AG09309 (cell line): Measurements from ENCODE around the gene TRAPPC10.
A peak's percentile ranks its signal among the peaks of the same experiment; 100 is the strongest.

ENCODE experiments used
- DNase-seq: peaks from one replicate; pipeline ENCODE4 v3.0.0-alpha.2; 2010; ENCODE audit warnings: low read depth
- H3K4me3 ChIP-seq: 2 replicates; pipeline ENCODE4 v1.5.1; 2011; ENCODE audit warnings: mild to moderate bottlenecking, low read depth, low read length, moderate library complexity; ENCODE audit not compliant: control insufficient read depth
- TF ChIP-seq, protein P1 (sequence below): IDR thresholded peaks from 2 replicates; pipeline ENCODE4 v1.5.1; 2011; ENCODE audit warnings: mild to moderate bottlenecking, low read depth, low read length, inconsistent platforms; ENCODE audit not compliant: insufficient read depth, control insufficient read depth; ENCODE audit errors: missing control alignments

TRAPPC10 gene

DNA sequence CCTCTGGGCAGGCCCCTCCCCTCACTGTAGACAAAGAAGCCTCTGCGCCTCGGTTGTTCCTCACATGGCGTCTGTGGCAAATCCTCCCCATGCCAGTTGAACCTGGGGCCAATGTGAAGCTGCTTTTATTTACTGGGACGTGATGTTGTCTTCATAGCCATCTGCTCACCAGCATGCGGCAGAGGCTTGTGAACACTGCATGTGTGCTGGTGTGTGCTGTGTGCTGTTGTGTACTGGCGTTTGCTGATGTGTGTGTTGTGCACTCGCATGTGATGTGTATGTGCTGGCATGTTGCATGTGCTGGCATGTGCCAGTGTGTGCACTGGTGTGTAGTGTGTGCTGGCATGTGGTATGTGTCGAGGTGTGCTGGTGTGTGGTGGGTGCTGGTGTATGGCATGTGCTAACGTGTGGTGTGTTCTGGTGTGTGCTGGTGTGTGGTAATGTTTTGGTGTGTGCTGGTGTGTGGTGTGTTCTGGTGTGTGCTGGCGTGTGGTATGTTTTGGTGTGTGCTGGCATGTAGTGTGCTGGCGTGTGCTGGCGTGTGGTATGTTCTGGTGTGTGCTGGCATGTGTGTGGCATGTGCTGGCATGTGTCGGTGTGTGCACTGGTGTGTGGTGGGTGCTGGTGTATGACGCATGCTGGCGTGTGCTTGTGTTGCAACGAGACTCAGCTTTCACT, 37.2 kb upstream of the TRAPPC10 start:
- no peak overlapping the region for H3K4me3 ChIP-seq
- no peak for DNase-seq
- TF ChIP-seq, protein P1, sequence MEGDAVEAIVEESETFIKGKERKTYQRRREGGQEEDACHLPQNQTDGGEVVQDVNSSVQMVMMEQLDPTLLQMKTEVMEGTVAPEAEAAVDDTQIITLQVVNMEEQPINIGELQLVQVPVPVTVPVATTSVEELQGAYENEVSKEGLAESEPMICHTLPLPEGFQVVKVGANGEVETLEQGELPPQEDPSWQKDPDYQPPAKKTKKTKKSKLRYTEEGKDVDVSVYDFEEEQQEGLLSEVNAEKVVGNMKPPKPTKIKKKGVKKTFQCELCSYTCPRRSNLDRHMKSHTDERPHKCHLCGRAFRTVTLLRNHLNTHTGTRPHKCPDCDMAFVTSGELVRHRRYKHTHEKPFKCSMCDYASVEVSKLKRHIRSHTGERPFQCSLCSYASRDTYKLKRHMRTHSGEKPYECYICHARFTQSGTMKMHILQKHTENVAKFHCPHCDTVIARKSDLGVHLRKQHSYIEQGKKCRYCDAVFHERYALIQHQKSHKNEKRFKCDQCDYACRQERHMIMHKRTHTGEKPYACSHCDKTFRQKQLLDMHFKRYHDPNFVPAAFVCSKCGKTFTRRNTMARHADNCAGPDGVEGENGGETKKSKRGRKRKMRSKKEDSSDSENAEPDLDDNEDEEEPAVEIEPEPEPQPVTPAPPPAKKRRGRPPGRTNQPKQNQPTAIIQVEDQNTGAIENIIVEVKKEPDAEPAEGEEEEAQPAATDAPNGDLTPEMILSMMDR, result no peak

DNA sequence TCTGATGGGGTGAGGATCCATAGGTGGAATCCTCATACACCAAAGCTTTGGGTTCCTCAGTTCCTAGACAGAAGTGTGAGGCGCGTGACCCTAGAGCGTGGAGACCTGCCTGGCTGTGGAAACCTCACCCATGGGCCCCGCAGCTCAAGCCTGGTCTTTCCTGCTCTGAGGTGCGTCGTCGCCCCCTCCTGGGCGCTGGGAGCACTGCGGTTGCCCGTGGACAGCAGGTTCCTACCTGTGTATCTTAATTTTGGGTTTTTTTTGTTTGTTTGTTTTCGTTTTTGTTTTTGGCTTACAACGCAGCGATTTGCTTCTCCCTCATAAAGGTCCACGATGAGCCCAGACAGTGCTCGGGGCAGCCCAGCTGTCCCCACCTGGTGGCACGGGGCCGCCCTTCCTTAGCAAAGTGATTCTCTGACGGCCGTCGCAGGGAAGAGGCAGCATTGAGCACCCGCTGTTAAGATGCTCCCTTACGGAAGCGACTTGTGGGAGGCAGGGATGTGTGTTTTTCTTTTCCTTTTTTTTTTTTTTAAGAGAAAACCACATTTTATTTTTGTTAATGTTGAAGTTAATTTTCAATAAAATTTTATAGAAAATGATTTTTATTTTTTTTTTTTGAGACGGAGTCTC, 36.5 kb upstream of the TRAPPC10 start:
- H3K4me3 ChIP-seq, result no peak overlapping the region
- TF ChIP-seq, protein P1, result peak; percentile 98
- DNase-seq, result peak; percentile 7

DNA sequence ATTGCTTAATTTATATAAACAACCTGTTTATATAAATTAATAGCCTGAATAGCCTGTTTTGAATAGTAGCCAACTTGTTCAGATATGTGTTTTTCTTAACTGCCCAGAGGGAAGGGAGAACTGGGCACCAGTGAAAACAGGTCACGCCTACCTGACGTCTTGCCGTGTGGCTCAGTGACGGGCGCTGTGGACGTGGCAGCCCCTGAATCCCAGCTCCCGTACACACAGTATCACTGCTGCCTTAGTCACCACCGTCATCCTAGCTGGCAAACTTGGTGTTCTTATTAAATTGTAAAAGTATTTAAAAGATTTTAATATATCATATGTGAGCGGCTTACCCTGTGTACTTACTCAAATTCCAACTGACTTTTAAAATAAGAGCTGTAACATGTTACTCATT, 35.4 kb upstream of the TRAPPC10 start:
- TF ChIP-seq, protein P1, result no peak
- no peak for DNase-seq
- H3K4me3 ChIP-seq, result no peak overlapping the region

DNA sequence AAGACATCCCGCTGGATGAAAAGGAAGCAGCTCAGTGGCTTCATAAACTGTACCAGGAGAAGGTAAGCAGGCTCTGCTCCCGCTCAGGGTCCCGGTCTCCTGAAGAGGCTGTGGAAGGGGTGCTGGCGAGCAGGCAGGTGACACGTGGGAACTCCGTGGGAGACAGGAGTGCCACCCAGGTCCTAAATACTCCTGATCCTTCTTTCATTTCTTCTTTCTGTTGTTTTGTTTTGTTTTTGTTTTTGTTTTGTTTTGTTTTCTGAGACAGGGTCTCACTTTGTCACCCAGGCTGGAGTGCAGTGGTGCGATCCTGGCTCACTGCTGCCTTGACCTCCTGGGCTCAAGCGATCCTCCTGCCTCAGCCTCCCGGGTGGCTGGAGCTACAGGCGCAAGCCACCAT, 34.0 kb upstream of the TRAPPC10 start:
- TF ChIP-seq, protein P1, result no peak
- DNase-seq, result no peak
- no peak overlapping the region for H3K4me3 ChIP-seq

DNA sequence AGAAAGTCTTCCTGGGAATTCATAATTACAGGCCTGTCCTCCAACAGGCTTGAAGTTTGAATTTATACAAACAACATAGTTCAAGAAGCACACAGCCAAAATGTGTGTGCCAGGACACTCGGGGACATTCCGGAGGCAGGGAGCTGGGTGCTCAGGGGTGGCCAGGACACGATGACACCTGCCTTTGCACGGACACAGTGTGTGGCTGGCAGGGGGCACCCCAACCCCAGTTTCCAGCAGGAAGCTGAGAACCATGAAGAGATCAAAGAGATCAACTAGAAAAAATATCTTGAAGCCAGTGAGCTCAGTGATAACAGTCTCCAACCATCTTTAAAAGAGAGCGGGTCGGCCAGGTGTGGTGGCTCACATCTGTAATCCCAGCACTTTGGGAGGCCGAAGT, 32.5 kb upstream of the TRAPPC10 start:
- TF ChIP-seq, protein P1, result peak; percentile 7
- DNase-seq, result no peak
- no peak overlapping the region for H3K4me3 ChIP-seq

DNA sequence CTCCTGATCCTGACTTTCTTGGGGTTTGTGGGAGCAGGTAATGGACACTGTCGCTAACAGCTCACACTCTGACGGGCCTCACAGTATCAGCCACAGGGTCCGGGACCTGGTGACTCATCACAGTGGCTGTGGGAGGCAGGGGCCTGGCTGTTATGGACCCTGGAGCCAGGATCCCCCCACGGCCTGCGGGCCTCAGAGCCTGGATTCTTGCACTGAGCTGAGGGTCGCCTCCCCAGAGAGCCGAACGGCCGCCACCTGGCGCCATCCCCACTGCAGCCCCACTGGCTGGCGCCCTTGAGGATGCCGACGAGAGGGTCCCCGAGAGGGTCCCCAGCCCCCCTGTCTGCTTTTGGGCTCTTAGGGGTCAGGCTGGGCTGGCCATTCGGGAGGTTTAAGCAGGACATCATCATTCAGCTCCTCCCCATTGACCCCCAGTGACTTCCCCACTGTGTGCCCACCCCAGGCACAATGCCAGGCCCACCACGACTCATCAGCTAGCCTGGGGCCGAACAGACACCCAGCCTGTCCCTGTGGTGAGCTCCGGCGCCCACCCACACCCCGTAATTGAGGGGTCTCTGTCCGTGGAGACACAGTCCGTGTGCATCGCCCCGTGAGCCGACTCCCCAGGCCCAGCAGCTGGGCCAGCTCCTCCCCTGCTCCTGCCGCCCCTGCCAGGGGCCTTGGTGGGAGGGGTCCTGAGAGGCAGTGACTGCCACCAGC, 30.8 kb upstream of the TRAPPC10 start:
- TF ChIP-seq, protein P1, result no peak
- H3K4me3 ChIP-seq, result no peak overlapping the region
- no peak for DNase-seq
